Measurements from ENCODE around the gene AIRE. TPM values are rescaled to one million over a fixed set of nuclear protein-coding genes. Genes with fewer than 3 reads are reported as not detected.

The AIRE gene
- total and polyA plus RNA-seq, 7 donors: 0.01 to 0.19 (median 0.11) TPM; not detected in 3

- no peak for TF ChIP-seq CTCF (IDR thresholded peaks at IDR 0.05)
- DNase-seq (peak in 1 of 2 donors; percentile 42), ATAC-seq (no peak)
- 76 to 87% (median 79%) methylated on average over 23 to 24 of the region's 24 CpGs for WGBS, 3 donors
- Histone ChIP-seq H3K27me3 (ENCODE audit: insufficient read depth in 3 of 3, low read length in 2 of 3) (peaks cover 0 to 27% (median 6%) of the 10 kb centered on the region in 3 donors), H3K9me3 (no peaks in the 10 kb centered on the region), H3K4me3 (no peak overlapping the region), H3K27ac (no peak overlapping the region), H3K4me1 (no peaks in the 10 kb centered on the region), H3K36me3 (ENCODE audit: insufficient read depth in 1 of 2, low read depth in 1 of 2) (no peaks in the 10 kb centered on the region)
- intact Hi-C loops (cut with DNase I): no loop called here
Observed at GRCh38 chr21:44289381-44290010, 3.8 kb downstream of the AIRE start.

- intact Hi-C loops (cut with DNase I): no loop called here
- 69 to 80% (median 70%) methylated on average over 16 of the region's 16 CpGs for WGBS, 3 donors
- Histone ChIP-seq H3K27ac (no peak overlapping the region), H3K27me3 (ENCODE audit: insufficient read depth in 3 of 3, low read length in 2 of 3) (peaks cover 0 to 27% (median 6%) of the 10 kb centered on the region in 3 donors), H3K4me3 (no peak overlapping the region), H3K36me3 (ENCODE audit: insufficient read depth in 1 of 2, low read depth in 1 of 2) (no peaks in the 10 kb centered on the region), H3K4me1 (no peaks in the 10 kb centered on the region), H3K9me3 (no peaks in the 10 kb centered on the region)
- DNase-seq (peak; percentile 6 to 39), ATAC-seq (no peak)
- no peak for TF ChIP-seq CTCF (IDR thresholded peaks at IDR 0.05)
Observed at GRCh38 chr21:44290327-44291077, 4.8 kb downstream of the AIRE start.

GRCh38 chr21:44291078-44291935 is 5.6 kb downstream of the AIRE start:
- no peak for TF ChIP-seq CTCF (IDR thresholded peaks at IDR 0.05)

GRCh38 chr21:44291936-44292811 is 6.5 kb downstream of the AIRE start:
- intact Hi-C loops (cut with DNase I): no loop called here
- TF ChIP-seq CTCF (IDR thresholded peaks at IDR 0.05): no peak
- Histone ChIP-seq H3K4me1 (no peaks in the 10 kb centered on the region), H3K27ac (no peak overlapping the region), H3K4me3 (no peak overlapping the region), H3K27me3 (ENCODE audit: insufficient read depth in 3 of 3, low read length in 2 of 3) (peaks cover 0 to 18% (median 3%) of the 10 kb centered on the region in 3 donors), H3K9me3 (no peaks in the 10 kb centered on the region), H3K36me3 (ENCODE audit: insufficient read depth in 1 of 2, low read depth in 1 of 2) (no peaks in the 10 kb centered on the region)
- DNase-seq (peak; percentile 20 to 58), ATAC-seq (no peak)
- WGBS, 3 donors: 56 to 64% (median 58%) methylated on average over 23 to 25 of the region's 25 CpGs

More at GRCh38 chr21:44291078-44291935, 5.6 kb downstream of the AIRE start:
- Histone ChIP-seq H3K4me1 (no peaks in the 10 kb centered on the region), H3K9me3 (no peaks in the 10 kb centered on the region), H3K36me3 (ENCODE audit: insufficient read depth in 1 of 2, low read depth in 1 of 2) (no peaks in the 10 kb centered on the region), H3K27ac (no peak overlapping the region), H3K27me3 (ENCODE audit: insufficient read depth in 3 of 3, low read length in 2 of 3) (peaks cover 0 to 21% (median 3%) of the 10 kb centered on the region in 3 donors), H3K4me3 (no peak overlapping the region)
- WGBS, 3 donors: 77 to 86% (median 77%) methylated on average over 32 to 33 of the region's 33 CpGs
- no peak for ATAC-seq
- peak; percentile 7 to 54 for DNase-seq
- intact Hi-C loops (cut with DNase I): no loop called here

Data from psoas muscle (tissue), 8 donors.